GM18505 (cell line): Measurements from ENCODE around the gene TNPO3.
"Not testable (repeated sequence)": the region's sequence is repeated elsewhere in the genome, so short reads cannot be mapped to it uniquely, and the experiment has no call there.

ENCODE experiments used
- ATAC-seq: cut with Tn5 transposase; IDR thresholded peaks from one replicate; pipeline ENCODE4 v1.9.1; 2021; ENCODE audit not compliant: unreplicated experiment
- POLR2A ChIP-seq: IDR thresholded peaks from 4 replicates; pipeline ENCODE4 v1.6.1; 2011; ENCODE audit warnings: borderline replicate concordance; ENCODE audit not compliant: insufficient read depth, insufficient read length; ENCODE audit errors: extremely low read depth

Gene TNPO3

GRCh38 chr7:129084801-129085551 is 30.1 kb upstream of the TNPO3 start:
- TF ChIP-seq POLR2A: no peak
- ATAC-seq: no peak

- ATAC-seq: no peak
- TF ChIP-seq POLR2A: no peak
These were observed 28.6 kb upstream of the TNPO3 start for GRCh38 chr7:129083525-129083924.

- ATAC-seq: no peak
- no peak for TF ChIP-seq POLR2A
These were observed 23.5 kb upstream of the TNPO3 start for GRCh38 chr7:129078455-129078854.

GRCh38 chr7:129076886-129077285 is 22.0 kb upstream of the TNPO3 start:
- no peak for ATAC-seq
- no peak for TF ChIP-seq POLR2A

GRCh38 chr7:129074994-129075393 is 20.1 kb upstream of the TNPO3 start:
- TF ChIP-seq POLR2A: no peak
- no peak for ATAC-seq

- no peak for TF ChIP-seq POLR2A
- ATAC-seq: no peak
These were observed 19.5 kb upstream of the TNPO3 start for GRCh38 chr7:129074361-129074871.

- no peak for TF ChIP-seq POLR2A
- no peak for ATAC-seq
These were observed 18.8 kb upstream of the TNPO3 start for GRCh38 chr7:129073738-129074137.

- no peak for ATAC-seq
- TF ChIP-seq POLR2A: no peak
These were observed 18.3 kb upstream of the TNPO3 start for GRCh38 chr7:129073204-129073603.

- ATAC-seq: no peak
- no peak for TF ChIP-seq POLR2A
These were observed 17.6 kb upstream of the TNPO3 start for GRCh38 chr7:129072479-129073011.

- no peak for TF ChIP-seq POLR2A
- no peak for ATAC-seq
These were observed 14.1 kb upstream of the TNPO3 start for GRCh38 chr7:129069021-129069420.

- TF ChIP-seq POLR2A: no peak
- no peak for ATAC-seq
These were observed 13.1 kb upstream of the TNPO3 start for GRCh38 chr7:129067943-129068548.

- ATAC-seq: not testable (repeated sequence)
These were observed 12.2 kb upstream of the TNPO3 start for GRCh38 chr7:129067132-129067561.

- no peak for TF ChIP-seq POLR2A
- no peak for ATAC-seq
These were observed 11.6 kb upstream of the TNPO3 start for GRCh38 chr7:129066290-129067131.
